Epithelial cell of proximal tubule (primary cell): ENCODE measurements around the gene DCHS2. TPM values are rescaled to one million over a fixed set of nuclear protein-coding genes. Genes with fewer than 3 reads are reported as not detected.
A peak's percentile ranks its signal among the peaks of the same experiment; 100 is the strongest.

Source experiments
- DNase-seq: peaks from one replicate; pipeline ENCODE4 v3.0.0-alpha.2; 2011; ENCODE audit warnings: low read depth
- H3K4me3 ChIP-seq: 2 replicates; pipeline ENCODE4 v1.5.1; 2011; ENCODE audit warnings: low read depth, mild to moderate bottlenecking, low read length
- total RNA-seq: library from RNA; depleted of rRNA; stranded (reverse); fragments of >200 nt; gene quantifications from 2 replicates; pipeline ENCODE4 v1.2.3, GENCODE V29; 2015
- TF ChIP-seq, protein P1 (sequence below): conservative IDR thresholded peaks from 2 replicates; pipeline ENCODE4 v1.5.1; 2012; ENCODE audit warnings: low read depth, mild to moderate bottlenecking, low read length

DCHS2 gene
- total RNA-seq, 1 donor from 2014 or later, result 0.12 TPM

DNA sequence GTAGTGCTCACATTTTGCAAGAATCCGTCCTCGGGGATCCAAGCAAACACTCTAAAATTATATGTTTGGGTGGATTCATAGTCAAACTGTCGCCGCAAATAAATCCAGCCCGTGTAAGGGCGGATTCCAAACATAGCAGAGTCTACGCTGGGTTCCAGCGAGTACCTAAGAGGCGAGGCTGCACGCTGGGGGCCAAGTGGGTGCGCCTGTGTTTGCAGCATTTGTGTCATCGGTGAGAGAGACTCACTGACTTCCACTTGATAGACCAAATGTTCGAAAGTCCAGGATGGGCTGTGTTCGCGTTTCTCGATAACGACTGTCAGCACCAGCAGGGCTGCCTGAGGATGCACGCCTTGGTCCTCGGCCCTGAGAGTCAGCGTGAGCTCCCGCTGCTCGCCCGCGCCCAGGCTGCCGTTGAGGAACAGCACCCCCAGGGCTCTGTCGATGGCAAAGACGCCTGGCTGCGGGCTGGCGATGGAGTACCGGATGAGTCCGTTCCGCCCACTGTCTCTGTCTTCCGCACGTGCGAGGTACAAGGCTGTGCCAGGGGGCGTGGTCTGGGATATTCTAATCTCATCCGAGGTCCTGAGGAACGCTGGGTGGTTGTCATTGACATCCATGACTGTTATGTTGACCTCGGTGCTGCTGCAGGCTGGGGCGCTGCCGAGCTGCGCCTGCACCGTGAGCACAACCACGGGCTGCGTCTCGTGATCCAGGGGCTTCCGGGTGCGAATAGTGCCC is 158.7 kb downstream of the DCHS2 start:
- TF ChIP-seq, protein P1, sequence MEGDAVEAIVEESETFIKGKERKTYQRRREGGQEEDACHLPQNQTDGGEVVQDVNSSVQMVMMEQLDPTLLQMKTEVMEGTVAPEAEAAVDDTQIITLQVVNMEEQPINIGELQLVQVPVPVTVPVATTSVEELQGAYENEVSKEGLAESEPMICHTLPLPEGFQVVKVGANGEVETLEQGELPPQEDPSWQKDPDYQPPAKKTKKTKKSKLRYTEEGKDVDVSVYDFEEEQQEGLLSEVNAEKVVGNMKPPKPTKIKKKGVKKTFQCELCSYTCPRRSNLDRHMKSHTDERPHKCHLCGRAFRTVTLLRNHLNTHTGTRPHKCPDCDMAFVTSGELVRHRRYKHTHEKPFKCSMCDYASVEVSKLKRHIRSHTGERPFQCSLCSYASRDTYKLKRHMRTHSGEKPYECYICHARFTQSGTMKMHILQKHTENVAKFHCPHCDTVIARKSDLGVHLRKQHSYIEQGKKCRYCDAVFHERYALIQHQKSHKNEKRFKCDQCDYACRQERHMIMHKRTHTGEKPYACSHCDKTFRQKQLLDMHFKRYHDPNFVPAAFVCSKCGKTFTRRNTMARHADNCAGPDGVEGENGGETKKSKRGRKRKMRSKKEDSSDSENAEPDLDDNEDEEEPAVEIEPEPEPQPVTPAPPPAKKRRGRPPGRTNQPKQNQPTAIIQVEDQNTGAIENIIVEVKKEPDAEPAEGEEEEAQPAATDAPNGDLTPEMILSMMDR, result no peak
- no peak for DNase-seq
- no peak overlapping the region for H3K4me3 ChIP-seq

DNA sequence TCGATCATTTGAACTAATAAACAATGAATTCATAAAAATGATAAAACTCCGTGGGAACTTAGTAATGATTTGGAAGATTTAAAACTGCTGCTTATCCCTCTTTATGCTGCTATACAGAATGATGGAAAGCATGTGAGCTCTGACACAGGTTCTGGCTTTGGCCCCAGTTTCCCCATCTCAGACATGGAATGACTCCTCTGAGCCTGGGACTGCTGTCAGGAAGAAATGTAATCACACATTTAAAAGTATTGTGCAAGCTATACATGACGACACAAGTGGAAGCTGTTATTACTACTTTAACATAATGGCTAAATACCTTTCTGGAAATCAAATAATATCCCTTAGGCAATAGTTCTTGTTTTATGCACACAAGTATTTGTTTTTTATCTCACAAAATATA is 161.7 kb downstream of the DCHS2 start:
- DNase-seq, result no peak
- TF ChIP-seq, protein P1, result no peak
- H3K4me3 ChIP-seq, result no peak overlapping the region

DNA sequence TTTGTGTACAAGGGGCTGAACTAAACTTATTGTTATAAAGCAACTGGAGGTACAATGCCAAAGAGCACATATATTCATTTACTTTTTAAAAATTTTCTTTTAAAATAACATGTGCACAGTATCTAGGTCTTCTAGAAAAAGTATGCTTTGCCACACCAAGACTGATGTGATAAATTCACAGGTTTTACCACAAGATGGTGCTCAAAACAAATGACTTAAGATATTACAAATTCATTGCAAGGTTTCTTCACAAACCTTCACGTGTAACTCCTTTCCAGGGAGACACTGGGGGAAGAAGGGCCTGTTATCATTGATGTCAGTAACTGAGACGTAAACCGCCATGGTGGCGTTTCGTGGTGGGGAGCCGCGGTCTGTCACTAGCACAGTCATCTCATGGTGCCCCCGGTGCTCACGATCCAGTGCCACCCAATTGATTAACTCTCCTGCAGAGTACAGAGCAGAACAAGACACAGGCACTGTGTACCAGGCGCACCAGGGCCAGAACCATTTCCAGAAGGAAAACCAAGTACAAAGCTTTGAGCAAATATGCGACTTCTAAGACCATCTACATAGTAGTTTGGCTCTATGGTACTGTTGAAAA is 162.2 kb downstream of the DCHS2 start:
- DNase-seq, result peak; percentile 3
- TF ChIP-seq, protein P1, result peak; percentile 49
- H3K4me3 ChIP-seq, result no peak overlapping the region

DNA sequence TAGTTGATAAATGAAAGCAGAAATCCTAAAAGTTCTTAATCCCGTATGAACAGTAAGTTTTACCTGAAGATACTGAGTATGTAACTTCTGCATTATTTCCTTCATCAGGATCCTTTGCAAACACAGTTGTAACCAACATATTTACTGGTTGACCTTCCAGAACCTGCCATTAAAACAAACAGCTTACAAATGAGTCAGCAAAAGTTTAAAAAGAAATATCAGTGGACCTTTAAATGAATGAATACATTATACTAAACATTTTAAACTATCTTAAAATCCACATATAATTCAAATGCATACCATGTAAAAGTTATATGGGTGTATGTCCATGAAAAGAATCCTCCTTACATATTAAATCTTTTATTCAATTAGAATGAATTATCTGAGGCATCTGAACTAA is 163.6 kb downstream of the DCHS2 start:
- H3K4me3 ChIP-seq, result no peak overlapping the region
- DNase-seq, result no peak
- TF ChIP-seq, protein P1, result no peak

DNA sequence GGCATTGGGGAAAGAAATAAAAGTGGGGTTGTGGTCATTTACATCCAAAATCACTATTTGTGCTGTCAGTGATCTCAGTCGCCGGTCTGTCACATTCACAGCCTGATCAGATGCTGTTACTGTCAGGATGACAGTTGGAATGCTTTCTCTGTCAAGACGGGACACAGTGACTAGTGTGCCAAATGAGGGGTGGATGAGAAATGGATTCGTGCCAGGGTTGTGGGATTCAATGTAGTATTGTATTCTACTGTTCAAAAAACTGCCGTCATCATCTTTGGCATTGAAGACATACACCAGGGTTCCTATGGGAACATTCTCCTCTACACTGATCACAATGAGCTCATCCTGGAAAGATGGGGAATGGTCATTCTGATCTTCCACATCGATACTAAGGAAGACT is 171.1 kb downstream of the DCHS2 start:
- TF ChIP-seq, protein P1, result no peak

DNA sequence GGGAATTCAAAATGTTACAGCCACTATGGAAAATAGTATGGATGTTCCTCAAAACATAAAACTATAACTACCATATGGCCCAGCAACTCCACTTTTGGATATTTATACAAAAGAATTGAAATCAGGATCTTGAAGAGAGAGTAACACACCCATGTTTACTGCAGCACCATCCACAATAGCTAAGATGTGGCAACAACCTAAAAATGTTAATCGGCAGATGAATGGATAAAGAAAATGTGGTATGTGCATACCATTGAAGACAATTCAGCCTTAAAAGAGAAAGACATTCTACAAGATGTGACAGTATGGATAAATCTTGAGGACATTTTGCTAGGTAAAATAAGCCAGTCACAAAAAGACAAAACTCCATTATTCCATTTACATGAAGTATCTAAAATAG is 171.9 kb downstream of the DCHS2 start:
- no peak for DNase-seq
- H3K4me3 ChIP-seq, result no peak overlapping the region
- TF ChIP-seq, protein P1, result no peak

More for the DNA sequence above, 171.1 kb downstream of the DCHS2 start:
- H3K4me3 ChIP-seq, result no peak overlapping the region
- no peak for DNase-seq
